ENCODE results near the gene SH3TC1. TPM values are rescaled to one million over a fixed set of nuclear protein-coding genes. Genes with fewer than 3 reads are reported as not detected.

Gene SH3TC1
- total RNA-seq, 4 donors from 2014 or later, result 10.1 to 15.9 (median 11.1) TPM

DNA sequence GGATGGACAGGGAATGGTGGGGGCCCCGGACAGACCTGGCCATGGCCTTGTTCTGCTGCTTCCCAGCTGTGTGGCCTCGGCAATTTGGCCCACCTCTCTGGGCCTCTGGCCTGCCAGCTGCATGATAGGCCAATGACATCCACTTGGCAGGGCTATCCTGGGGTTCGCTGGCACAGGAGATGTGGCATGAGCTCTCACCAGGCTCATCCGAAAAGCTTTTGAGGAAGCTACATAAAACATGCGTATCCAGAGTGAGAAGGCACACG is 18.1 kb downstream of the SH3TC1 start:
- 94 to 96% methylated on average over 5 to 6 of the region's 6 CpGs for WGBS, 2 donors
- no peak for DNase-seq (ENCODE audit: low spot score in 2 of 2)
- no peak overlapping the region for H3K4me3 ChIP-seq (ENCODE audit: low read depth, poor library complexity, severe bottlenecking)
- TF ChIP-seq, protein P1, sequence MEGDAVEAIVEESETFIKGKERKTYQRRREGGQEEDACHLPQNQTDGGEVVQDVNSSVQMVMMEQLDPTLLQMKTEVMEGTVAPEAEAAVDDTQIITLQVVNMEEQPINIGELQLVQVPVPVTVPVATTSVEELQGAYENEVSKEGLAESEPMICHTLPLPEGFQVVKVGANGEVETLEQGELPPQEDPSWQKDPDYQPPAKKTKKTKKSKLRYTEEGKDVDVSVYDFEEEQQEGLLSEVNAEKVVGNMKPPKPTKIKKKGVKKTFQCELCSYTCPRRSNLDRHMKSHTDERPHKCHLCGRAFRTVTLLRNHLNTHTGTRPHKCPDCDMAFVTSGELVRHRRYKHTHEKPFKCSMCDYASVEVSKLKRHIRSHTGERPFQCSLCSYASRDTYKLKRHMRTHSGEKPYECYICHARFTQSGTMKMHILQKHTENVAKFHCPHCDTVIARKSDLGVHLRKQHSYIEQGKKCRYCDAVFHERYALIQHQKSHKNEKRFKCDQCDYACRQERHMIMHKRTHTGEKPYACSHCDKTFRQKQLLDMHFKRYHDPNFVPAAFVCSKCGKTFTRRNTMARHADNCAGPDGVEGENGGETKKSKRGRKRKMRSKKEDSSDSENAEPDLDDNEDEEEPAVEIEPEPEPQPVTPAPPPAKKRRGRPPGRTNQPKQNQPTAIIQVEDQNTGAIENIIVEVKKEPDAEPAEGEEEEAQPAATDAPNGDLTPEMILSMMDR (IDR thresholded peaks at IDR 0.05), result no peak
- no peak for TF ChIP-seq POLR2A (IDR thresholded peaks at IDR 0.05)
- intact Hi-C loops (cut with DNase I; ENCODE audit: low total_unique reads), result no loop called here

DNA sequence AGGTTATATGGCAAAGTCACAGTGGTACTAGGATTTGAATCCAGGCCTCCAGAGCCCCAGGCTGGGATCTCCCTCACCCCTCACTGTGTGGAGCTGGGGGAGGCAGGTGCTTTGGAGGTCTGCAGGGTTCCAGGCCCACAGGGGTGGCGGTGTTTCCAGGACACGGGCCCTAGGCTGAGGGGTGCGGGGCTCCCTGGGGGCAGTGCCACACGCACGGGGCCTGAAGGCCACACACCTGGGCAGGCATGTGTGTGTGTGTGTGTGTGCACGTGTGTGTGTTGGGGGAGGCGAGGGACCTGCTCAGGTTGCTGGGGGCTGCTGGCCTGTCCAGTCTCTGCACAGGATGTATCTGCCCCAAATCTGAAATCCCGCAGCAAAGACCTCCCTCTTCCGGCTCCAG is 18.8 kb downstream of the SH3TC1 start:
- TF ChIP-seq, protein P1 (IDR thresholded peaks at IDR 0.05), result no peak
- intact Hi-C loops (cut with DNase I; ENCODE audit: low total_unique reads), result no loop called here
- no peak for DNase-seq (ENCODE audit: low spot score in 2 of 2)
- H3K4me3 ChIP-seq (ENCODE audit: low read depth, poor library complexity, severe bottlenecking), result no peak overlapping the region
- 77 to 89% methylated on average over 9 of the region's 9 CpGs for WGBS, 2 donors

DNA sequence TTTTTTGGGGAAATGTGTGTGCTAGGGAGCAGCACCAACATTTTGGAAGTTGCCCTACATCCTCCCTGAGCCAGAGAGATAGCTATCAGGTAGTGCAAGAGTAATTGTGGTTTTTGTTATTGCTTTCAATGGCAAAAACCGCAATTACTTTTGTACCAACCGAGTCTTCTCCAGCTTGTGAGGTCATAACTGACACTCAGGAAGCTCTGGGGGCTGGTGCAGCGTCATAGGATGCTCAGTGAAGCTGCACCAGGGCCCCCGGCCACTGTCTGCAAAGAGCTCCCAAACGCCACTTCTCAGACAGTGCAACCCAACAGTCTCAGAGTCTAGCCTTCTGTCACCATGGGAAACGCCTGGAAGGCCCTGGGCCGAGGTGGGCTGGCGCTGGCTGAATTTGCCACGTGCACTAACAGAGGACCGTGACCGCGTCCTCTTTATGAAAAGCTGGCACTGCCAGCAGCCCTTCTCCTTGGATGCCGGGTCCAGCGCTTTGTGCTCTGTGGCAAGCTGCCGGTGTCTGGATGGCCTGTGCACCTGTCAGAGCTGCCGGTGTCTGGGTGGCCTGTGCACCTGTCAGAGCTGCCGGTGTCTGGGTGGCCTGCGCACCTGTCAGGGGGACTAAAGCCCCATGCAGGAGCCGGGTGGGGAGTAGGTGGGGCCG is 19.4 kb downstream of the SH3TC1 start:
- TF ChIP-seq POLR2A (IDR thresholded peaks at IDR 0.05), result no peak
- TF ChIP-seq, protein P1 (IDR thresholded peaks at IDR 0.05), result no peak
- intact Hi-C loops (cut with DNase I; ENCODE audit: low total_unique reads), result no loop called here
- 86 to 89% methylated on average over 20 of the region's 20 CpGs for WGBS, 2 donors
- DNase-seq (ENCODE audit: low spot score in 2 of 2), result no peak
- H3K4me3 ChIP-seq (ENCODE audit: low read depth, poor library complexity, severe bottlenecking), result no peak overlapping the region

DNA sequence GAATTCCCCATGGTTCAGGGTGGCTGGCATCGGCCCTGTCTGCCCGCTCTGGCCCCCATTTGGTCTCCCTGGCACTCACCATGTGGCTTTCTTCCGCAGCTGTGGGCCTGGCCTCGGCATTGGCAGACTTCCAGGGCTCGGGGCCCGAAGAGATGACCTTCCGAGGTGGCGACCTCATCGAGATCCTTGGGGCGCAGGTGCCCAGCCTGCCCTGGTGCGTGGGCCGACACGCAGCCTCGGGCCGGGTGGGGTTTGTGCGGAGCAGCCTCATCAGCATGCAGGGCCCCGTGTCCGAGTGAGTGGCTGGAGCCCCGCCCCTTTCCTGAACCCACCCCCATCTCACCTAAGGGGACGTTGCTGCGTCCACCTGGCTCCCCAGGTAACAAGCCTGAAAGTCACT is 20.1 kb downstream of the SH3TC1 start:
- no peak for TF ChIP-seq POLR2A (IDR thresholded peaks at IDR 0.05)
- TF ChIP-seq, protein P1 (IDR thresholded peaks at IDR 0.05), result no peak
- intact Hi-C loops (cut with DNase I; ENCODE audit: low total_unique reads), result no loop called here
- WGBS, 2 donors, result 78 to 84% methylated on average over 16 to 21 of the region's 21 CpGs
- no peak for DNase-seq (ENCODE audit: low spot score in 2 of 2)
- H3K4me3 ChIP-seq (ENCODE audit: low read depth, poor library complexity, severe bottlenecking), result no peak overlapping the region

DNA sequence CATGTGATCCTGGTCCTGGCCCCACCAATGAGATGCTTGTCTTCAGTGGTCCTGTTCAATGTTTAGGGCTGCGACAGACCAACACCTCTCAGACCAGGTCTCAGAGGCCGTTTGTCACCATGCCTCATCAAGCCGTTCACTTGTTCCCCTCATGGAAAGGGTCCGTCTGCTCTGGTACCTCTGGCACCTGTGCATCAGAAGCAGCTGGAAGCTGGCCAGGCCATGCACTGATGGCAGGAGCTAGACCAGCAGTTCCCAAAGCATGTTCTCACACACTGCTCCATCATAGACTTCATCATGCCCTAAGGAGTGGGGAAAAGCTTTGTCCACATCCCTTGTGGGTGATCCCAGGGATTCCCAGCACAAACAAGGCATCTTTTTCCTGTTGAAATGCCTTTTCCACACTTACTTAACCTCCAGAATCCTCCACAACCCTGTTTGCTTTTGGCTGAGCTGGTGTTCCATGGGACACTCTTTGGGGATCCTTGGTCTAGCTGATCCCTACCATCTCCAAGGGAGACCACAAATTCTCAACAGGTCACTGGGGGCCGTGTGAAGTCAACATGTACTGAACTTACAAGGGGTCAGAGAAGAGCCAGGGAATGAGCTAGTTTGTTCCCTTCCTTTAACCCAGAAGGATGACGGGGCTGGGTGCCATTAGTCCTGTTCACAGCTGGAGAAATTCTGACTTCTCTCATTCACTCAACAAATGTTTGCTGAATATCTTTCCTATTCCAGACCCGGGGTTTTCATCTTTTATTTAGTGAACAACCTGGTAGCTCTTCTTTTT is 21.8 kb downstream of the SH3TC1 start:
- WGBS, 2 donors, result 86 to 90% methylated on average over 7 of the region's 7 CpGs
- no peak overlapping the region for H3K4me3 ChIP-seq (ENCODE audit: low read depth, poor library complexity, severe bottlenecking)
- intact Hi-C loops (cut with DNase I; ENCODE audit: low total_unique reads), result no loop called here
- no peak for DNase-seq (ENCODE audit: low spot score in 2 of 2)
- TF ChIP-seq POLR2A (IDR thresholded peaks at IDR 0.05), result no peak
- TF ChIP-seq, protein P1 (IDR thresholded peaks at IDR 0.05), result no peak
